Activated CD4-positive, alpha-beta T cell treated with anti-CD3 and anti-CD28 coated beads for 4 hours (primary cell): ENCODE data around the gene MZT2A.
"Not testable (repeated sequence)": the region's sequence is repeated elsewhere in the genome, so short reads cannot be mapped to it uniquely, and the experiment has no call there.

ENCODE experiments used
- DNase-seq, 2 donors: peaks; one replicate each; pipeline ENCODE4 v3.0.0-alpha.2; 2020

The MZT2A gene

GRCh38 chr2:131492015-131492417 lies at the start of gene MZT2A:
Gene MZT2A, minus strand, starts transcription at chr2:131492397. Its CDS starts 21 bp downstream, at chr2:131492376.
- not testable (repeated sequence) for DNase-seq

- DNase-seq = not testable (repeated sequence)
These were observed 46.7 kb upstream of the MZT2A start for GRCh38 chr2:131538856-131539255.

GRCh38 chr2:131536841-131537240 lies 44.6 kb upstream of the MZT2A start:
- DNase-seq = not testable (repeated sequence)

- DNase-seq = not testable (repeated sequence)
These were observed 44.0 kb upstream of the MZT2A start for GRCh38 chr2:131535951-131536826.

GRCh38 chr2:131535526-131535925 lies 43.3 kb upstream of the MZT2A start:
- no peak for DNase-seq

GRCh38 chr2:131534965-131535364 lies 42.8 kb upstream of the MZT2A start:
- not testable (repeated sequence) for DNase-seq

- not testable (repeated sequence) for DNase-seq
These were observed 42.1 kb upstream of the MZT2A start for GRCh38 chr2:131534317-131534672.

GRCh38 chr2:131533609-131534316 lies 41.6 kb upstream of the MZT2A start:
- DNase-seq = not testable (repeated sequence)

GRCh38 chr2:131532723-131533608 lies 40.8 kb upstream of the MZT2A start:
- DNase-seq = not testable (repeated sequence)

GRCh38 chr2:131531547-131532185 lies 39.5 kb upstream of the MZT2A start:
- DNase-seq = not testable (repeated sequence)

GRCh38 chr2:131530626-131531344 lies 38.6 kb upstream of the MZT2A start:
- DNase-seq = not testable (repeated sequence)

- not testable (repeated sequence) for DNase-seq
These were observed 37.8 kb upstream of the MZT2A start for GRCh38 chr2:131529864-131530445.

GRCh38 chr2:131528981-131529863 lies 37.0 kb upstream of the MZT2A start:
- DNase-seq = not testable (repeated sequence)

- peak; percentile 76 to 78 for DNase-seq
These were observed 35.2 kb upstream of the MZT2A start, which contains the start of gene CCDC74A for GRCh38 chr2:131527131-131528001. Gene CCDC74A, plus strand, starts transcription at chr2:131527888. Its CDS starts 83 bp downstream, at chr2:131527971.

- not testable (repeated sequence) for DNase-seq
These were observed 33.1 kb upstream of the MZT2A start for GRCh38 chr2:131525256-131525655.

- no peak for DNase-seq
These were observed 30.0 kb upstream of the MZT2A start for GRCh38 chr2:131521961-131522781.

- not testable (repeated sequence) for DNase-seq
These were observed 29.3 kb upstream of the MZT2A start for GRCh38 chr2:131521524-131521923.

- no peak for DNase-seq
These were observed 28.3 kb upstream of the MZT2A start for GRCh38 chr2:131520526-131520925.
